Measurements from ENCODE around the gene ZDHHC6. TPM values are rescaled to one million over a fixed set of nuclear protein-coding genes. Genes with fewer than 3 reads are reported as not detected.
"Not testable (repeated sequence)": the region's sequence is repeated elsewhere in the genome, so short reads cannot be mapped to it uniquely, and the experiment has no call there.

The ZDHHC6 gene
- total and polyA plus RNA-seq, 4 donors = 25.8 to 38.3 (median 30.1) TPM

DNA sequence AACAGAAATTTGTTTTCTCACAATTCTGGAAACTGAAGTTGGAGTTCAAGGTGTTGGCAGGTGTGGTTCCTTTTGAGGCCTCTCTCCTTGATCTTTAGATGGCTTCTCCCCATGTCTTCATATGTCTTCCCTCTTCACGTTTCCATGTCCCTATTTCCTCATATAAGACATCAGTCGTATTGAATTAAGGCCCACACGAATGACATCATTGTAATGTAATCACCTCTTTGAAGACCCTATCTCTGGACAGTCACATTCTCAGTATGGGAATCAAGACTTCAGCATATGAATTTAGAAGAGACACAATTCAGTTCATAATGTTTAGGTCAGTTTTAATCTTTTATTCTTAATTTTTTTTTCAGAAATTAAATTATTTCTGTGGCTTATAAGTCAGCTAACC is 20.1 kb upstream of the ZDHHC6 start:
- H3K4me1 ChIP-seq (ENCODE audit: control insufficient read depth in 5 of 5, insufficient read depth in 5 of 5, low read length in 5 of 5) = no peaks in the 10 kb centered on the region
- H3K27ac ChIP-seq (ENCODE audit: low read depth in 1 of 2, low read length in 1 of 2) = no peak overlapping the region
- DNase-seq (no peak), ATAC-seq (ENCODE audit: insufficient read depth, low FRiP score) (no peak)
- H3K9me3 ChIP-seq (ENCODE audit: control insufficient read depth in 4 of 4, insufficient read depth in 3 of 4, low read length in 3 of 4) = no peaks in the 10 kb centered on the region
- H3K27me3 ChIP-seq (ENCODE audit: control insufficient read depth in 3 of 3, insufficient read depth in 3 of 3, low read length in 2 of 3) = no peaks in the 10 kb centered on the region
- TF ChIP-seq, protein P1, sequence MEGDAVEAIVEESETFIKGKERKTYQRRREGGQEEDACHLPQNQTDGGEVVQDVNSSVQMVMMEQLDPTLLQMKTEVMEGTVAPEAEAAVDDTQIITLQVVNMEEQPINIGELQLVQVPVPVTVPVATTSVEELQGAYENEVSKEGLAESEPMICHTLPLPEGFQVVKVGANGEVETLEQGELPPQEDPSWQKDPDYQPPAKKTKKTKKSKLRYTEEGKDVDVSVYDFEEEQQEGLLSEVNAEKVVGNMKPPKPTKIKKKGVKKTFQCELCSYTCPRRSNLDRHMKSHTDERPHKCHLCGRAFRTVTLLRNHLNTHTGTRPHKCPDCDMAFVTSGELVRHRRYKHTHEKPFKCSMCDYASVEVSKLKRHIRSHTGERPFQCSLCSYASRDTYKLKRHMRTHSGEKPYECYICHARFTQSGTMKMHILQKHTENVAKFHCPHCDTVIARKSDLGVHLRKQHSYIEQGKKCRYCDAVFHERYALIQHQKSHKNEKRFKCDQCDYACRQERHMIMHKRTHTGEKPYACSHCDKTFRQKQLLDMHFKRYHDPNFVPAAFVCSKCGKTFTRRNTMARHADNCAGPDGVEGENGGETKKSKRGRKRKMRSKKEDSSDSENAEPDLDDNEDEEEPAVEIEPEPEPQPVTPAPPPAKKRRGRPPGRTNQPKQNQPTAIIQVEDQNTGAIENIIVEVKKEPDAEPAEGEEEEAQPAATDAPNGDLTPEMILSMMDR (IDR thresholded peaks at IDR 0.05; ENCODE audit: control extremely low read depth, extremely low read depth) = no peak
- H3K36me3 ChIP-seq (ENCODE audit: control insufficient read depth in 4 of 4, insufficient read depth in 4 of 4, low read length in 4 of 4) = peaks cover 3 to 16% (median 9%) of the 10 kb centered on the region in 4 donors
- no peak overlapping the region for H3K4me3 ChIP-seq
- 86 to 89% methylated on average over 3 of the region's 3 CpGs for WGBS, 2 donors
- no peak overlapping the region for H3K9ac ChIP-seq (ENCODE audit: insufficient read depth in 1 of 2, low read length in 2 of 2)

DNA sequence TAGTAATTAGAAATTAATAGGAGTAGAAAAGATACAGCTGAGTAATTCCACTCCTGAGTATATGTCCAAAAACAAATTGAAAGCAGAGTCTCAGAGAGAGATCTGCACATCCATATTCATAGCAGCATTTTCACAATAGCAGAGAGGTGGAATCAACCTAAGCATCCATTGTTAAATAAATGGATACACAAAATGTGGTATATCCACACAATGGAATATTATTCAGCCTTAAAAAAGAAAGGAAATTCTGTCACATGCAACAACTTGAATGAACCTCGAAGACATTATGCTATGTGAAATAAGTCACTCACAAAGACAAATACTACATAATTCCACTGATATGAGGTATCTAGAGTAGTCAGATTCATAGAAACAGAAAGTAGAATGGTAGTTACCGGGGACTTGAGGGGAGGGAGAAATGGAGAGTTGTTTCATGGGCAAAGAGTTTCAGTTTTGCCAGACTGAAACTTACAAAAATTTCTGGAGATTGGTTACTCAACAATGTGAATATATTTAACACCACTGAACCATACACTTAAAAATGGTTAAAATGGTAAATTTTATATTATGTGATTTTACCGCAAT is 18.7 kb upstream of the ZDHHC6 start:
- no peaks in the 10 kb centered on the region for H3K4me1 ChIP-seq (ENCODE audit: control insufficient read depth in 5 of 5, insufficient read depth in 5 of 5, low read length in 5 of 5)
- H3K27me3 ChIP-seq (ENCODE audit: control insufficient read depth in 3 of 3, insufficient read depth in 3 of 3, low read length in 2 of 3) = no peaks in the 10 kb centered on the region
- H3K36me3 ChIP-seq (ENCODE audit: control insufficient read depth in 4 of 4, insufficient read depth in 4 of 4, low read length in 4 of 4) = peaks cover 7 to 16% (median 11%) of the 10 kb centered on the region in 4 donors
- no peak for ATAC-seq (ENCODE audit: insufficient read depth, low FRiP score)
- no peaks in the 10 kb centered on the region for H3K9me3 ChIP-seq (ENCODE audit: control insufficient read depth in 4 of 4, insufficient read depth in 3 of 4, low read length in 3 of 4)
- TF ChIP-seq, protein P1 (IDR thresholded peaks at IDR 0.05; ENCODE audit: control extremely low read depth, extremely low read depth) = no peak
- H3K4me3 ChIP-seq = no peak overlapping the region
- WGBS, 2 donors = 96 to 98% methylated on average over 3 of the region's 3 CpGs
- DNase-seq = no peak
- no peak overlapping the region for H3K27ac ChIP-seq (ENCODE audit: low read depth in 1 of 2, low read length in 1 of 2)
- no peak overlapping the region for H3K9ac ChIP-seq (ENCODE audit: insufficient read depth in 1 of 2, low read length in 2 of 2)

DNA sequence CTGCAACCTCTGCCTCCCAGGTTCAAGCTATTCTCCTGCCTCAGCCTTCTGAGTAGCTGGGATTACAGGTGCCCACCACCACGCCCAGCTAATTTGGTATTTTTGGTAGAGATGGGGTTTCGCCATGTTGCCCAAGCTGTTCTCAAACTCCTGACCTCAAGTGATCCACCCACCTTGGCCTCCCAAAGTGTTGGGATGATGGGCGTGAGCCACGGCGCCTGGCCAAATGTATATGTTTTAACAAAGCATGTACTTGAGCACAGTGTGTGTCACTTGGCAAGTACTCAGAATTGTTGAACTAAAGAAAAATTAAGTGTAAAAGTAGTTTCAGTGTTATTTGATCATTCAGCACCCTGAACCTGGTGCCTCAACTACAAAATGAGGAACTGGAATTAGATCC is 17.4 kb upstream of the ZDHHC6 start:
- H3K9me3 ChIP-seq (ENCODE audit: control insufficient read depth in 4 of 4, insufficient read depth in 3 of 4, low read length in 3 of 4); H3K9ac ChIP-seq (ENCODE audit: insufficient read depth in 1 of 2, low read length in 2 of 2); H3K4me3 ChIP-seq; DNase-seq; H3K4me1 ChIP-seq (ENCODE audit: control insufficient read depth in 5 of 5, insufficient read depth in 5 of 5, low read length in 5 of 5); ATAC-seq (ENCODE audit: insufficient read depth, low FRiP score); H3K27ac ChIP-seq (ENCODE audit: low read depth in 1 of 2, low read length in 1 of 2); H3K27me3 ChIP-seq (ENCODE audit: control insufficient read depth in 3 of 3, insufficient read depth in 3 of 3, low read length in 2 of 3): not testable (repeated sequence)
- 96 to 97% methylated on average over 5 of the region's 5 CpGs for WGBS, 2 donors
- peaks cover 6 to 16% (median 11%) of the 10 kb centered on the region in 4 donors for H3K36me3 ChIP-seq (ENCODE audit: control insufficient read depth in 4 of 4, insufficient read depth in 4 of 4, low read length in 4 of 4)

DNA sequence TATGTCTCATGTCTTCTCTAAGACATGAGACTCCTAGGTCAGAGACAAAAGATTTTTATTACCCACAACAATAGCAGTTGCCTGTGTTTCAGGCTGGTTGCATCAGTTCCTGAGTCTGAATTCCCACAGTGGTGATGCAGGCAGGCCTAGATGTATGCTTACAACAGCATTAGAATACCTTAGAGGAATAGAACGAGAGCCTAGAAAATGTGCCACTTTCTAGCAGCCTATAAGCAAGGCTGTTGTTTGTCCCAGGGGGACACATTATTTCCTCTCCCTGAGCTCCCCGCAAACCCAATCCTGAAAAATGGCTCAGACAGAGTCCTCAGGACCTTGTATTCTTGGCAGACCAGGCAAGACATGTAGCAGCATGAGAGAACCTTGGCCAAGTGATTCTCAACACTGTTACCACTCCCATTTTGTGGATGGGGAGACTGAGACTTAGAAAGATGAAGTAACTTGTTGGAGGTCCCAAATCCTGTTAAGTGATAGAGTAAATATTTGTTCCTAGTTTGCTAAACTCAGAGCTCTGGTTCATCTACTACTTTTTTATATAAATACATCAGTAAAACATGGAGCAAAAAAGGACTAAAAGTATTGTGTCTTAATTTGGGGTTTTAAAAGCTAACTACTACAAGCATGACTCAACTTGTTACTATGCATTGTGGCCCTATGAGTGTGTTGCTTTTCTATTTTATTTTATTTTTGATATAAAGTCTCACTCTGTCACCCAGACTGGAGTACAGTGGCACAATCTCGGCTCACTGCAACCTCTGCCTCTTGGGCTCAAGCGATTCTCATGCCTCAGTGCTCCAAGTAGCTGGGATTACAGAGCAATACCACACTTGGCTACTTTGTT is 14.5 kb upstream of the ZDHHC6 start:
- WGBS, 2 donors = 97 to 99% methylated on average over 4 of the region's 4 CpGs
- H3K27me3 ChIP-seq (ENCODE audit: control insufficient read depth in 3 of 3, insufficient read depth in 3 of 3, low read length in 2 of 3) = no peaks in the 10 kb centered on the region
- no peak for ATAC-seq (ENCODE audit: insufficient read depth, low FRiP score)
- no peak overlapping the region for H3K9ac ChIP-seq (ENCODE audit: insufficient read depth in 1 of 2, low read length in 2 of 2)
- H3K9me3 ChIP-seq (ENCODE audit: control insufficient read depth in 4 of 4, insufficient read depth in 3 of 4, low read length in 3 of 4) = no peaks in the 10 kb centered on the region
- DNase-seq = no peak
- H3K36me3 ChIP-seq (ENCODE audit: control insufficient read depth in 4 of 4, insufficient read depth in 4 of 4, low read length in 4 of 4) = peaks cover 6 to 16% (median 11%) of the 10 kb centered on the region in 4 donors
- H3K4me3 ChIP-seq = no peak overlapping the region
- H3K27ac ChIP-seq (ENCODE audit: low read depth in 1 of 2, low read length in 1 of 2) = no peak overlapping the region
- H3K4me1 ChIP-seq (ENCODE audit: control insufficient read depth in 5 of 5, insufficient read depth in 5 of 5, low read length in 5 of 5) = peaks cover 0 to 1% (median 0%) of the 10 kb centered on the region in 5 donors
- TF ChIP-seq, protein P1 (IDR thresholded peaks at IDR 0.05; ENCODE audit: control extremely low read depth, extremely low read depth) = no peak
